Activated naive CD4-positive, alpha-beta T cell treated with anti-CD3 and anti-CD28 coated beads, Interleukin-2, amount 10 ng/mL, durations not matched to agents 7 days and 5 days (primary cell): Measurements from ENCODE around the gene LPIN1.

Experiments
- CTCF ChIA-PET: fragments of 350-600 bp; sonication (Branson Sonifier 250); formaldehyde crosslinking; loops from one replicate; lab custom pipeline; 2021; ENCODE audit warnings: antibody characterized with exemption; lab: Charles Lee
- DNase-seq: peaks from one replicate; pipeline ENCODE4 v3.0.0-alpha.2; 2020
- H3K27ac Mint-ChIP-seq: one replicate; pipeline ENCODE4 v1.8.0; 2021; ENCODE audit warnings: mild to moderate bottlenecking, moderate library complexity, mixed read lengths
- H3K27me3 Mint-ChIP-seq: one replicate; pipeline ENCODE4 v1.8.0; 2021; ENCODE audit warnings: mild to moderate bottlenecking, mixed read lengths
- H3K36me3 Mint-ChIP-seq: one replicate; pipeline ENCODE4 v1.8.0; 2021; ENCODE audit warnings: mixed read lengths
- H3K4me1 Mint-ChIP-seq: one replicate; pipeline ENCODE4 v1.8.0; 2021; ENCODE audit warnings: mixed read lengths
- H3K4me3 Mint-ChIP-seq: one replicate; pipeline ENCODE4 v1.8.0; 2021; ENCODE audit warnings: mild to moderate bottlenecking, moderate library complexity, mixed read lengths
- H3K9me3 Mint-ChIP-seq: one replicate; pipeline ENCODE4 v1.8.0; 2021; ENCODE audit warnings: mixed read lengths

Gene LPIN1

DNA sequence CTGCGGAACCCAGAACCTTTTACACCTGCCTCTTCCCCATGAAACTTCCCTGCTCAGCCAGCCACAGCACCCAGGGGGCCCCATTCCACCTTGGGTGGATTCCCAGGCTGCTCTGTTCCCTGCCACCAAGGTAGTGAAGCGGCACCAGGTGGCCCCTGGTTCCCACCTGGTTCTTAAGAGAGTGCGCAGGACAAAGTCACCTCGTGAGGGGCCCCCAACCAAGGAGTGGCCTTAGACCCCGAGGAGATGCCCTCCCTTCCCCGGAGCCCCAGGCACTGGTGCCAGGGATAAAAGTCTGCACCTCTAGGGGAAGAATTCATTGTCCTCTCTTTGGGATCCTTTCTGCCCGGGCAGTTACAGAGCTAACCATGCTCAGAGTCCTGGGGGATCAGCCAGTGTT lies 3.1 kb upstream of the LPIN1 start:
- Mint-ChIP-seq H3K4me1 (peaks cover 44% of the 10 kb centered on the region), H3K27me3 (peaks cover 8% of the 10 kb centered on the region), H3K27ac (no peak overlapping the region), H3K4me3 (no peak overlapping the region), H3K36me3 (no peaks in the 10 kb centered on the region), H3K9me3 (no peaks in the 10 kb centered on the region)
- CTCF ChIA-PET, result interaction anchor here (1.4 to 20.7 kb wide), 6 partner anchors 10 to 55 kb away, joined by 4 to 285 read pairs (median 8); no protein-coding TSS in a partner anchor
- no peak for DNase-seq

- peak; percentile 76 for DNase-seq
- Mint-ChIP-seq H3K4me3 (peak overlapping the region; percentile 48), H3K4me1 (peaks cover 51% of the 10 kb centered on the region), H3K27ac (peak overlapping the region; percentile 75), H3K9me3 (no peaks in the 10 kb centered on the region), H3K36me3 (no peaks in the 10 kb centered on the region), H3K27me3 (peaks cover 4% of the 10 kb centered on the region)
- CTCF ChIA-PET, result interaction anchor here (0.7 to 20.7 kb wide), 13 partner anchors 8 to 161 kb away, joined by 3 to 285 read pairs (median 6); no protein-coding TSS in a partner anchor
Observed at GRCh38 chr2:11743846-11744553, 2.4 kb upstream of the LPIN1 start.

DNA sequence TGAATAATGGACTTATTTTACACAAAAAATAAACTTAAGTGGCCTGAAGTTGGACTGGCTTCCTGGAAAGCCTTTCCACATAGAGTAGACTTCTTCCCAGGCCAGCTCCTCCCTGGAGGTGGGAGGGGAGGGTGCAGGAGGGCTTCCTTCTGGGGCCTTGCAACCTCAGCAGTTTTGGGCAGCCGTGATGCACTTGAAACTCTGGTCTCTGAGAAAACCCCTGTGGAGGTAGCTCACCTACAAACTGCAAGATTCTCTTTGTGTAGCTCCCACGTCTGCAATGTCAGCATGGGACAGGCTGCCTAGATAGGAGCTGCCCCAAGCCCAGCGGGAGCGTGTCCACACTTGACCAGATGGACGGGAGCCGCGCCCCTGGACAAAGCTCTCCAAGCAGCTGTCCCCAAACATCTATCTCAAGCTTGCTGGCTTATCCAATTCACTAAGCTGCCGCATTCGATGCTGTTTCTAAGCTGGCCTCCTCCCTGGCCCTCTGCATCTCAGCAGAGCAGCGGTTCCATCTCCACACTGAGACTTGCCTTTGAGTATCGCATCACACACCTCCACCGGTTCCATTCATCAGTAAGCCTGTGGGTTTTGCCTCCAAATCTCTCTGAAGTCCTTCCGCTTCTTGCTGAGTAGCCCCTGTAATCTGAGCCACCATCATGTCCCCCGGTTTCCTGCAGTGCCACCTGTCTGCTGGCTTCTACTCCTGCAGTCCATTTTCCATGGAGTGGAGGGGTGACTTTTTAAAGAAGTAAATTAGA lies 1.6 kb upstream of the LPIN1 start:
- no peaks in the 10 kb centered on the region for H3K9me3 Mint-ChIP-seq
- peak overlapping the region; percentile 75 for H3K27ac Mint-ChIP-seq
- peaks cover 4% of the 10 kb centered on the region for H3K27me3 Mint-ChIP-seq
- H3K36me3 Mint-ChIP-seq, result no peaks in the 10 kb centered on the region
- CTCF ChIA-PET, result interaction anchor here (0.7 to 20.7 kb wide), 14 partner anchors 9 to 162 kb away, joined by 3 to 285 read pairs (median 6); no protein-coding TSS in a partner anchor
- peak overlapping the region; percentile 42 for H3K4me3 Mint-ChIP-seq
- H3K4me1 Mint-ChIP-seq, result peaks cover 59% of the 10 kb centered on the region
- DNase-seq, result peak; percentile 44

- H3K9me3 Mint-ChIP-seq, result no peaks in the 10 kb centered on the region
- peak overlapping the region; percentile 63 for H3K4me3 Mint-ChIP-seq
- peak overlapping the region; percentile 62 for H3K27ac Mint-ChIP-seq
- CTCF ChIA-PET, result interaction anchor here (1.0 to 20.7 kb wide), 7 partner anchors 7 to 163 kb away, joined by 3 to 285 read pairs (median 10); no protein-coding TSS in a partner anchor
- no peaks in the 10 kb centered on the region for H3K36me3 Mint-ChIP-seq
- no peak for DNase-seq
- H3K4me1 Mint-ChIP-seq, result peaks cover 69% of the 10 kb centered on the region
- no peaks in the 10 kb centered on the region for H3K27me3 Mint-ChIP-seq
Observed at GRCh38 chr2:11745613-11746375, 638 bp upstream of the LPIN1 start.

- no peaks in the 10 kb centered on the region for H3K27me3 Mint-ChIP-seq
- CTCF ChIA-PET, result interaction anchor here (1.1 to 20.7 kb wide), 5 partner anchors 8 to 54 kb away, joined by 3 to 285 read pairs (median 10); no protein-coding TSS in a partner anchor
- DNase-seq, result peak; percentile 40
- no peaks in the 10 kb centered on the region for H3K36me3 Mint-ChIP-seq
- H3K9me3 Mint-ChIP-seq, result no peaks in the 10 kb centered on the region
- peak overlapping the region; percentile 86 for H3K4me3 Mint-ChIP-seq
- peak overlapping the region; percentile 95 for H3K27ac Mint-ChIP-seq
- H3K4me1 Mint-ChIP-seq, result peaks cover 79% of the 10 kb centered on the region
Observed at GRCh38 chr2:11746807-11747459, 501 bp downstream of the LPIN1 start.

- H3K9me3 Mint-ChIP-seq, result no peaks in the 10 kb centered on the region
- no peaks in the 10 kb centered on the region for H3K27me3 Mint-ChIP-seq
- peak; percentile 48 for DNase-seq
- H3K36me3 Mint-ChIP-seq, result no peaks in the 10 kb centered on the region
- peaks cover 88% of the 10 kb centered on the region for H3K4me1 Mint-ChIP-seq
- H3K4me3 Mint-ChIP-seq, result peak overlapping the region; percentile 86
- peak overlapping the region; percentile 95 for H3K27ac Mint-ChIP-seq
- CTCF ChIA-PET, result interaction anchor here (1.4 to 20.7 kb wide), 4 partner anchors 10 to 55 kb away, joined by 3 to 285 read pairs (median 16); no protein-coding TSS in a partner anchor
Observed at GRCh38 chr2:11748018-11748860, 1.8 kb downstream of the LPIN1 start.

- peak overlapping the region; percentile 86 for H3K4me3 Mint-ChIP-seq
- peaks cover 88% of the 10 kb centered on the region for H3K4me1 Mint-ChIP-seq
- H3K9me3 Mint-ChIP-seq, result no peaks in the 10 kb centered on the region
- peak overlapping the region; percentile 95 for H3K27ac Mint-ChIP-seq
- peak; percentile 20 for DNase-seq
- CTCF ChIA-PET, result interaction anchor here (1.0 to 20.7 kb wide), 4 partner anchors 10 to 56 kb away, joined by 3 to 285 read pairs (median 4); no protein-coding TSS in a partner anchor
- H3K36me3 Mint-ChIP-seq, result no peaks in the 10 kb centered on the region
- no peaks in the 10 kb centered on the region for H3K27me3 Mint-ChIP-seq
Observed at GRCh38 chr2:11748861-11749645, 2.6 kb downstream of the LPIN1 start.

DNA sequence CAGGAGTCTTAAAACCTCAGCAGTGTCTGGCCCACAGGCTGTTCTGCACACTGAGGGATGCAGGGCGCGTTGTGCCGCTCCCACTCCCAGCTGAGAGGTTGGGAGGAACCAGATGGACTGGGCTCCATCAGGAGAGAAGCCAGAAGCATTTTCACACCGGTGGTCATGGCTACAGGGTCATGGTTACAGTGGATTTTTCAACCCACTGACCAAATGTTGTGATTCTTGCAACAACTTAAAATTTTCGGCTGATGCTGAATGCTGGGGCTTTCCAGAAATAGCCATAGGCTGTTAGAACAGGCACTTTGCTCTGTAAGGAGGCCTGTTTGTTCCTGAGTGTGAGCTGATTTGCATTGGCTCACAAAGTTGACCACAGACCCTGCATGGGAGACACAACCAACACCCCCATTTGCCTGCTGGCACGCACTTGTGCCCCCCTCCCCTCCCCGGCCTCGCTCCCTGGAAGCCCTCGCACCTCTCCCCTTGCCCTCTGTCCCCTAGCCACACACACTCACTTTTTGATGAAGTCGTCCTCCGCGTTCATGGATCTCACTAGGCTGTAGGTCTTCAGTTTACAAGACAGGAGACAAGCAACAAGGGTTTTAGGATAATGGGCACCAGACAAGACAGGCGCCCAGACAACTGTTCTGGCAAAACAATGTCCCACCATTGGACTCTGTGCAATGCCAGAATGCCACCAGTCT lies 3.4 kb downstream of the LPIN1 start:
- H3K4me1 Mint-ChIP-seq, result peaks cover 88% of the 10 kb centered on the region
- no peaks in the 10 kb centered on the region for H3K9me3 Mint-ChIP-seq
- H3K27me3 Mint-ChIP-seq, result no peaks in the 10 kb centered on the region
- DNase-seq, result peak; percentile 32
- H3K27ac Mint-ChIP-seq, result peak overlapping the region; percentile 95
- H3K4me3 Mint-ChIP-seq, result peak overlapping the region; percentile 34
- CTCF ChIA-PET, result interaction anchor here (1.0 to 20.7 kb wide), 5 partner anchors 11 to 57 kb away, joined by 3 to 285 read pairs (median 4); no protein-coding TSS in a partner anchor
- peaks cover 2% of the 10 kb centered on the region for H3K36me3 Mint-ChIP-seq

DNA sequence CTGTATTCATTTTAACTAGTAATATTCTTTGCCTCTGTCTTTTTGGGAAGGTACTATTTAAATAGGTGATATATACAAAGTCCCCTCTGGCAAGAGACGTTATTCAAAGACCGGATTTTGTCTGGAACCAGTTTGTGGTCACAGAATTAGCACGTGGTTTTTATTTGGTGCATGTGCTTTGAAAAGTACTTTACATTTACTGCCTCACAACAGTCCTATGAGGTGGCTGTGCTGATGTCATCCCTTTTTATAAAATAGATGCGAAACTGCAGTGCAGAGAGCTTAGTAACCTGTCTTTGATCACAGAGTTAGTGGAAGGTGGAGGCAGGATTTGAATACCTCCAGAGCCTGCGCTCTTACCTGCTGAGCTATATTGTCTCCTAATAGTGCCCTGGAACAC lies 4.0 kb downstream of the LPIN1 start:
- H3K4me3 Mint-ChIP-seq, result peak overlapping the region; percentile 6
- H3K4me1 Mint-ChIP-seq, result peaks cover 87% of the 10 kb centered on the region
- H3K9me3 Mint-ChIP-seq, result no peaks in the 10 kb centered on the region
- CTCF ChIA-PET, result interaction anchor here (0.7 to 5.1 kb wide), 6 partner anchors 14 to 754 kb away, joined by 3 to 67 read pairs (median 4); no protein-coding TSS in a partner anchor
- no peaks in the 10 kb centered on the region for H3K27me3 Mint-ChIP-seq
- H3K36me3 Mint-ChIP-seq, result peaks cover 4% of the 10 kb centered on the region
- peak overlapping the region; percentile 95 for H3K27ac Mint-ChIP-seq
- peak; percentile 71 for DNase-seq

- H3K36me3 Mint-ChIP-seq, result peaks cover 6% of the 10 kb centered on the region
- CTCF ChIA-PET, result interaction anchor here (0.7 to 5.1 kb wide), 6 partner anchors 13 to 753 kb away, joined by 3 to 67 read pairs (median 4); no protein-coding TSS in a partner anchor
- no peaks in the 10 kb centered on the region for H3K27me3 Mint-ChIP-seq
- H3K4me1 Mint-ChIP-seq, result peaks cover 88% of the 10 kb centered on the region
- H3K9me3 Mint-ChIP-seq, result no peaks in the 10 kb centered on the region
- peak overlapping the region; percentile 6 for H3K4me3 Mint-ChIP-seq
- DNase-seq, result peak; percentile 33
- peak overlapping the region; percentile 95 for H3K27ac Mint-ChIP-seq
Observed at GRCh38 chr2:11750917-11751316, 4.5 kb downstream of the LPIN1 start.

DNA sequence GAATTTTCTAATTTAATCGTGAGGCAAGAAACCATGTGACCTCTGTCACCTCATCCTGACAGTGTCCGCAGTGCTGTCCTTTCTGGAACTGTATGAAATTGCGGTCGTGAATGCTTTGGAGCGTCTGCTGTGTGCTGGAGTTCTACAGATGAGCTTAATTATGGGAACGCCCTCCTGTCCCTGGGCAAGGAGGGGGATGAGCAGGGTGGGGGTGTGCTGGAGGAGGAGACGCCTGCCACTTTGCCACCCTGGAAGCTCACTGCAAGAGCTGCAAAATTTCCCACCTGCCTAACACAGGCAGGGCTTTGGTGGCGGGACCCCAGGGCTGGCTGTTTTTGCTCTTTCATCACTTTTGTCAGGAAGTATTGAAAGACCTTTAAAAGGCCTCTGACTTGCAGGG lies 6.5 kb downstream of the LPIN1 start:
- H3K9me3 Mint-ChIP-seq, result no peaks in the 10 kb centered on the region
- H3K27me3 Mint-ChIP-seq, result no peaks in the 10 kb centered on the region
- peaks cover 12% of the 10 kb centered on the region for H3K36me3 Mint-ChIP-seq
- DNase-seq, result no peak
- peak overlapping the region; percentile 64 for H3K4me3 Mint-ChIP-seq
- H3K27ac Mint-ChIP-seq, result peak overlapping the region; percentile 96
- H3K4me1 Mint-ChIP-seq, result peaks cover 95% of the 10 kb centered on the region
- CTCF ChIA-PET, result interaction anchor here (1.0 to 5.1 kb wide), 4 partner anchors 14 to 65 kb away, joined by 4 to 67 read pairs (median 4); no protein-coding TSS in a partner anchor
